ENCODE data around the gene ZC3H12A.

The ZC3H12A gene

GRCh38 chr1:37474046-37474696, at the start of gene ZC3H12A:
TSS of gene ZC3H12A (plus strand) at chr1:37474580. CDS start at chr1:37475497, 917 bp downstream.
- H3K27me3 Mint-ChIP-seq, result no peaks in the 10 kb centered on the region

GRCh38 chr1:37425221-37425620, 49.2 kb upstream of the ZC3H12A start:
- Mint-ChIP-seq H3K9me3 (no peaks in the 10 kb centered on the region), H3K27me3 (peaks cover 32% of the 10 kb centered on the region), H3K4me1 (ENCODE audit: low read depth) (no peaks in the 10 kb centered on the region), H3K36me3 (ENCODE audit: low read depth) (no peaks in the 10 kb centered on the region), H3K27ac (no peak overlapping the region), H3K4me3 (no peak overlapping the region)
- no peak for DNase-seq

More at GRCh38 chr1:37474046-37474696, at the start of gene ZC3H12A:
- H3K9me3 Mint-ChIP-seq, result no peaks in the 10 kb centered on the region
- H3K4me1 Mint-ChIP-seq (ENCODE audit: low read depth), result peaks cover 51% of the 10 kb centered on the region
- peak; percentile 94 for DNase-seq
- peak within 1 kb of the TSS; percentile 97 for H3K4me3 Mint-ChIP-seq
- H3K36me3 Mint-ChIP-seq (ENCODE audit: low read depth), result peaks cover 44% of the 10 kb centered on the region
- peak within 1 kb of the TSS; percentile 99 for H3K27ac Mint-ChIP-seq

GRCh38 chr1:37429029-37429428, 45.4 kb upstream of the ZC3H12A start:
- no peaks in the 10 kb centered on the region for H3K4me1 Mint-ChIP-seq (ENCODE audit: low read depth)
- no peak overlapping the region for H3K4me3 Mint-ChIP-seq
- H3K27me3 Mint-ChIP-seq, result peaks cover 31% of the 10 kb centered on the region
- H3K36me3 Mint-ChIP-seq (ENCODE audit: low read depth), result no peaks in the 10 kb centered on the region
- no peak for DNase-seq
- H3K27ac Mint-ChIP-seq, result no peak overlapping the region
- no peaks in the 10 kb centered on the region for H3K9me3 Mint-ChIP-seq

- no peak overlapping the region for H3K27ac Mint-ChIP-seq
- H3K36me3 Mint-ChIP-seq (ENCODE audit: low read depth), result no peaks in the 10 kb centered on the region
- no peak for DNase-seq
- no peak overlapping the region for H3K4me3 Mint-ChIP-seq
- no peaks in the 10 kb centered on the region for H3K4me1 Mint-ChIP-seq (ENCODE audit: low read depth)
- no peaks in the 10 kb centered on the region for H3K9me3 Mint-ChIP-seq
- H3K27me3 Mint-ChIP-seq, result peaks cover 24% of the 10 kb centered on the region
These were observed 44.0 kb upstream of the ZC3H12A start for GRCh38 chr1:37430103-37430985.

- Mint-ChIP-seq H3K27ac (no peak overlapping the region), H3K27me3 (peaks cover 26% of the 10 kb centered on the region), H3K36me3 (ENCODE audit: low read depth) (no peaks in the 10 kb centered on the region), H3K4me1 (ENCODE audit: low read depth) (no peaks in the 10 kb centered on the region), H3K9me3 (no peaks in the 10 kb centered on the region), H3K4me3 (no peak overlapping the region)
- DNase-seq, result no peak
These were observed 41.7 kb upstream of the ZC3H12A start for GRCh38 chr1:37432716-37433115.

- Mint-ChIP-seq H3K27me3 (peaks cover 30% of the 10 kb centered on the region), H3K9me3 (no peaks in the 10 kb centered on the region), H3K4me3 (no peak overlapping the region), H3K4me1 (ENCODE audit: low read depth) (no peaks in the 10 kb centered on the region), H3K27ac (no peak overlapping the region), H3K36me3 (ENCODE audit: low read depth) (no peaks in the 10 kb centered on the region)
- DNase-seq, result no peak
These were observed 41.2 kb upstream of the ZC3H12A start for GRCh38 chr1:37433171-37433570.

GRCh38 chr1:37434292-37435225, 39.8 kb upstream of the ZC3H12A start:
- Mint-ChIP-seq H3K4me1 (ENCODE audit: low read depth) (no peaks in the 10 kb centered on the region), H3K27me3 (peaks cover 32% of the 10 kb centered on the region), H3K4me3 (no peak overlapping the region), H3K27ac (no peak overlapping the region), H3K36me3 (ENCODE audit: low read depth) (no peaks in the 10 kb centered on the region), H3K9me3 (no peaks in the 10 kb centered on the region)
- DNase-seq, result peak; percentile 84

GRCh38 chr1:37437087-37437486, 37.3 kb upstream of the ZC3H12A start:
- Mint-ChIP-seq H3K4me1 (ENCODE audit: low read depth) (no peaks in the 10 kb centered on the region), H3K27ac (no peak overlapping the region), H3K4me3 (no peak overlapping the region), H3K36me3 (ENCODE audit: low read depth) (no peaks in the 10 kb centered on the region), H3K9me3 (no peaks in the 10 kb centered on the region), H3K27me3 (peaks cover 19% of the 10 kb centered on the region)
- no peak for DNase-seq

- Mint-ChIP-seq H3K9me3 (no peaks in the 10 kb centered on the region), H3K36me3 (ENCODE audit: low read depth) (no peaks in the 10 kb centered on the region), H3K27me3 (peaks cover 19% of the 10 kb centered on the region), H3K27ac (no peak overlapping the region), H3K4me3 (no peak overlapping the region), H3K4me1 (ENCODE audit: low read depth) (no peaks in the 10 kb centered on the region)
- no peak for DNase-seq
These were observed 36.1 kb upstream of the ZC3H12A start for GRCh38 chr1:37438037-37438868.

- H3K4me1 Mint-ChIP-seq (ENCODE audit: low read depth), result no peaks in the 10 kb centered on the region
- no peak for DNase-seq
- no peaks in the 10 kb centered on the region for H3K9me3 Mint-ChIP-seq
- H3K4me3 Mint-ChIP-seq, result no peak overlapping the region
- H3K36me3 Mint-ChIP-seq (ENCODE audit: low read depth), result no peaks in the 10 kb centered on the region
- no peak overlapping the region for H3K27ac Mint-ChIP-seq
- H3K27me3 Mint-ChIP-seq, result peaks cover 19% of the 10 kb centered on the region
These were observed 35.5 kb upstream of the ZC3H12A start for GRCh38 chr1:37438869-37439343.

- no peaks in the 10 kb centered on the region for H3K9me3 Mint-ChIP-seq
- no peak for DNase-seq
- H3K36me3 Mint-ChIP-seq (ENCODE audit: low read depth), result no peaks in the 10 kb centered on the region
- H3K27me3 Mint-ChIP-seq, result peaks cover 20% of the 10 kb centered on the region
- H3K27ac Mint-ChIP-seq, result no peak overlapping the region
- H3K4me1 Mint-ChIP-seq (ENCODE audit: low read depth), result no peaks in the 10 kb centered on the region
- no peak overlapping the region for H3K4me3 Mint-ChIP-seq
These were observed 34.9 kb upstream of the ZC3H12A start for GRCh38 chr1:37439349-37439995.

GRCh38 chr1:37441490-37441889, 32.9 kb upstream of the ZC3H12A start:
- no peaks in the 10 kb centered on the region for H3K9me3 Mint-ChIP-seq
- H3K27me3 Mint-ChIP-seq, result peaks cover 23% of the 10 kb centered on the region
- no peak overlapping the region for H3K27ac Mint-ChIP-seq
- DNase-seq, result no peak
- no peaks in the 10 kb centered on the region for H3K36me3 Mint-ChIP-seq (ENCODE audit: low read depth)
- H3K4me3 Mint-ChIP-seq, result no peak overlapping the region
- no peaks in the 10 kb centered on the region for H3K4me1 Mint-ChIP-seq (ENCODE audit: low read depth)

GRCh38 chr1:37442139-37442538, 32.2 kb upstream of the ZC3H12A start:
- no peak overlapping the region for H3K4me3 Mint-ChIP-seq
- H3K27me3 Mint-ChIP-seq, result peaks cover 22% of the 10 kb centered on the region
- H3K9me3 Mint-ChIP-seq, result no peaks in the 10 kb centered on the region
- no peaks in the 10 kb centered on the region for H3K4me1 Mint-ChIP-seq (ENCODE audit: low read depth)
- no peak for DNase-seq
- H3K27ac Mint-ChIP-seq, result no peak overlapping the region
- H3K36me3 Mint-ChIP-seq (ENCODE audit: low read depth), result no peaks in the 10 kb centered on the region

Measured in activated T-cell treated with anti-CD3 and anti-CD28 coated beads, Interleukin-2, amount 50 U/mL, for 24 hours (primary cell).